Astrocyte of the cerebellum (primary cell): Measurements from ENCODE around the gene SNX11.

Experiments
- DNase-seq: peaks from one replicate; pipeline ENCODE4 v3.0.0-alpha.2; 2011; ENCODE audit warnings: low read depth
- H3K4me3 ChIP-seq: 2 replicates; pipeline ENCODE4 v1.5.1; 2011; ENCODE audit warnings: mild to moderate bottlenecking, low read depth, low read length, moderate library complexity
- in situ Hi-C: cut with HindIII; loops from 2 replicates; pipeline ENCODE4 v1.10.0; 2017; ENCODE audit warnings: low sequenced_read_pairs
- TF ChIP-seq, protein P1 (sequence below): IDR thresholded peaks from 2 replicates; pipeline ENCODE4 v1.5.1; 2012; ENCODE audit warnings: low read length, low read depth, moderate library complexity, mild to moderate bottlenecking; ENCODE audit errors: missing control alignments

SNX11 gene

GRCh38 chr17:48123776-48124388 lies 16.3 kb downstream of the SNX11 start:
- DNase-seq = no peak
- H3K4me3 ChIP-seq = no peak overlapping the region
- TF ChIP-seq, protein P1, sequence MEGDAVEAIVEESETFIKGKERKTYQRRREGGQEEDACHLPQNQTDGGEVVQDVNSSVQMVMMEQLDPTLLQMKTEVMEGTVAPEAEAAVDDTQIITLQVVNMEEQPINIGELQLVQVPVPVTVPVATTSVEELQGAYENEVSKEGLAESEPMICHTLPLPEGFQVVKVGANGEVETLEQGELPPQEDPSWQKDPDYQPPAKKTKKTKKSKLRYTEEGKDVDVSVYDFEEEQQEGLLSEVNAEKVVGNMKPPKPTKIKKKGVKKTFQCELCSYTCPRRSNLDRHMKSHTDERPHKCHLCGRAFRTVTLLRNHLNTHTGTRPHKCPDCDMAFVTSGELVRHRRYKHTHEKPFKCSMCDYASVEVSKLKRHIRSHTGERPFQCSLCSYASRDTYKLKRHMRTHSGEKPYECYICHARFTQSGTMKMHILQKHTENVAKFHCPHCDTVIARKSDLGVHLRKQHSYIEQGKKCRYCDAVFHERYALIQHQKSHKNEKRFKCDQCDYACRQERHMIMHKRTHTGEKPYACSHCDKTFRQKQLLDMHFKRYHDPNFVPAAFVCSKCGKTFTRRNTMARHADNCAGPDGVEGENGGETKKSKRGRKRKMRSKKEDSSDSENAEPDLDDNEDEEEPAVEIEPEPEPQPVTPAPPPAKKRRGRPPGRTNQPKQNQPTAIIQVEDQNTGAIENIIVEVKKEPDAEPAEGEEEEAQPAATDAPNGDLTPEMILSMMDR = no peak
- in situ Hi-C loops = no loop called here

DNA sequence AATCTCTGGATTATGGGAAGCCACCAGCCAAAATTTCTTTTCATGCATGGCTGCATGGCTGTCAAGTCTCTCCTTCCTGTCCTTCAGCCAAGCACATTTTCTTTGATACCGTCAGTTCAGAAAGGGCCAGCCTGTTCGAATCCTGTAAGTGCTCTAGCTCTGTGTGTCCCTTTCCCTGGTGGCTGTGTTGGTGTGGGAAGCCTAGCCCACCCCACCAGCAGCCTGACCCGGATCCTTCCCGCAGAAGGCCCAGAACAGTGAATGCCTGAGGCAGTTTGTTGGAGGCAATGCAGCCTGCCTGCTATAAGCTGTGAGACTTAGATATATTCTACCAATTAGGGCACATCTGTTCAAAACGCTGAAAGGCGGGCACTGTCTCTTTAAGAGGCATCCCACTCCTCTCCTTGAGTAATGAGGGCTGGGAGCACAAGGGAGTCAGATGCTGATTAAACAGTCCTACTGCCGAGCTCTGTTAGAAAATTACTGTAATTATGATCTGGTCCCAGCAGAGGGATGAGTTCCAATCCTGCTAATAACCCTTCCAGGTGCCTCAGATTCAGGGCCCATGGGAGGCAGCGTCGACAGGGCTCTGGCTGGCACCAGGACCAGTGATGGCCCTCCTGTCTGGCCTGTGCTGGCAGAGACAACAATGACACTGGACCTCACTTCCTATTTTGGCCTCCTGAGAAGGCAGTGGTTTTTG lies 18.4 kb downstream of the SNX11 start:
- DNase-seq = no peak
- in situ Hi-C loops = no loop called here
- no peak overlapping the region for H3K4me3 ChIP-seq
- TF ChIP-seq, protein P1 = no peak

GRCh38 chr17:48126532-48126850 lies 18.9 kb downstream of the SNX11 start:
- in situ Hi-C loops = no loop called here
- TF ChIP-seq, protein P1 = no peak

DNA sequence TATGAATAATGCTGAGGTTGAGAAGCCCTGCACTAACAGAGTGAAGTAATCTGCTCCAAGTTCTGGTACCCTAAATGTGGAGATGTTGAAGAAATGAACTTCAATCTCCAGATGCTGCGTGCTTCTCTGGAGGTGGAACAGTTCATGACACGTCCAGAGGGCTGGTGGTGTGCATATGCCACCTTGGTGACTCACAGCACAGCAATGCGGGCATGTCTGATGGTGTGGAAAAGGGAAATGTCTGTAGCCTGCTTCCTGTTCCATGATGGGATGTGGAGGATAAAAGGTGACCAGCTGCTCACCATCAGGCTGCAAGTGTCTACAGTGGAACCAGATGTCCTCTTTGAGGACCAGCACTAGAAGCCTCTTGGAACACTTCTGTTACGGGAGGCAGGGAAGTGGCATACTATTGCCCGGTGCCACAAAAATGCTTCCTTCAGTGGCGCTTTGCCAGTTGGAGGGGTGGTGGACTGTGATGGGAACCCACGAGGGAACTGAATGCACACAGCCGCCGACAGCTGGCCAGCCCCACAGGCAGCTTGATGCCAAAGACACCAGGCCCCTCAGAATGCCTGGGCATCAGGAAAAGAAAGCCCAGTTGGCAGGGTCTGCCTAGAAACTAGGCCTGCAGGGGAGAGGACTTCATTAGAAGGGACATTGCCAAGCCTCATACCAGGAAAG lies 19.9 kb downstream of the SNX11 start:
- in situ Hi-C loops = no loop called here
- H3K4me3 ChIP-seq = no peak overlapping the region
- no peak for DNase-seq
- TF ChIP-seq, protein P1 = no peak

More at GRCh38 chr17:48126532-48126850, 18.9 kb downstream of the SNX11 start:
- no peak for DNase-seq
- H3K4me3 ChIP-seq = no peak overlapping the region

DNA sequence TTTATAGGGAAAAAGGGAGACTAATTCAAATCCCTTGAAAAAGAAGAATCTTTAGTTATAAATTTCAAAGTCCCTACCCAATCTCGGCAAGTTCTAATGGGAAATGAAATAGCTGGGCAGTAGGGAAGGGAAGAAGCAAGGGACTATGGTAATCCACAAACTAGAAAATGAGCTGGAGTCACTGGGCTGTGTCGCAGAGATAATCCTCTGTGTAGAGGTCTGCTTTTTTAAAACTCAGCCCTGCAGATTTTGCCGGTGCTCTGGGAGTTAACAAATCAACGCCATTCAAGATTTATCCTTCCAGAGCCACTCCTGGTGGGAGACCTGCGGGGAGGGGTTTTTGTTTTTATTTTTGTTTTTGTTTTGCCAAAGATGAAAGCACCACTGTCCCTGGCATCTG lies 20.8 kb downstream of the SNX11 start:
- TF ChIP-seq, protein P1 = no peak
- in situ Hi-C loops = no loop called here
- no peak for DNase-seq
- H3K4me3 ChIP-seq = no peak overlapping the region

GRCh38 chr17:48129981-48130380 lies 22.4 kb downstream of the SNX11 start:
- H3K4me3 ChIP-seq = no peak overlapping the region
- no peak for DNase-seq
- TF ChIP-seq, protein P1 = no peak
- in situ Hi-C loops = no loop called here
